Activated T-helper 1 cell treated with Interleukin-2 at 50 U/mL for 16 hours (primary cell): ENCODE results near the gene F2R.
"Not testable (repeated sequence)": the region's sequence is repeated elsewhere in the genome, so short reads cannot be mapped to it uniquely, and the experiment has no call there.

Experiments
- DNase-seq: peaks from one replicate; pipeline ENCODE4 v3.0.0-alpha.2; 2020; ENCODE audit warnings: low read depth

Gene F2R

GRCh38 chr5:76715736-76716455 is at the start of gene F2R:
Gene F2R (plus strand): TSS chr5:76716126. CDS start chr5:76716308, 182 bp downstream.
- peak; percentile 49 for DNase-seq

- DNase-seq = no peak
These were observed 48.4 kb upstream of the F2R start for GRCh38 chr5:76667495-76667894.

- DNase-seq = no peak
These were observed 46.7 kb upstream of the F2R start for GRCh38 chr5:76669245-76669644.

GRCh38 chr5:76670508-76670907 is 45.4 kb upstream of the F2R start:
- DNase-seq = no peak

- DNase-seq = no peak
These were observed 43.7 kb upstream of the F2R start for GRCh38 chr5:76672242-76672641.

- DNase-seq = no peak
These were observed 42.8 kb upstream of the F2R start for GRCh38 chr5:76673125-76673524.

- no peak for DNase-seq
These were observed 41.4 kb upstream of the F2R start for GRCh38 chr5:76674330-76675066.

GRCh38 chr5:76675364-76675763 is 40.6 kb upstream of the F2R start:
- DNase-seq = no peak

- no peak for DNase-seq
These were observed 38.0 kb upstream of the F2R start for GRCh38 chr5:76677849-76678472.

GRCh38 chr5:76679231-76679630 is 36.7 kb upstream of the F2R start:
- no peak for DNase-seq

GRCh38 chr5:76680826-76681225 is 35.1 kb upstream of the F2R start:
- not testable (repeated sequence) for DNase-seq

- DNase-seq = no peak
These were observed 34.6 kb upstream of the F2R start for GRCh38 chr5:76681287-76681686.

- DNase-seq = no peak
These were observed 33.5 kb upstream of the F2R start for GRCh38 chr5:76682387-76682786.

- no peak for DNase-seq
These were observed 31.9 kb upstream of the F2R start for GRCh38 chr5:76683816-76684731.

- DNase-seq = no peak
These were observed 31.0 kb upstream of the F2R start for GRCh38 chr5:76684756-76685519.

GRCh38 chr5:76685704-76686103 is 30.2 kb upstream of the F2R start:
- DNase-seq = no peak

GRCh38 chr5:76688212-76688611 is 27.7 kb upstream of the F2R start:
- DNase-seq = no peak

GRCh38 chr5:76688836-76689235 is 27.1 kb upstream of the F2R start:
- no peak for DNase-seq

- no peak for DNase-seq
These were observed 26.4 kb upstream of the F2R start for GRCh38 chr5:76689321-76690036.

- DNase-seq = no peak
These were observed 25.8 kb upstream of the F2R start for GRCh38 chr5:76690037-76690679.
